Measurements from ENCODE around the gene SYNGR1. TPM values are rescaled to one million over a fixed set of nuclear protein-coding genes. Genes with fewer than 3 reads are reported as not detected.

The SYNGR1 gene
- total and polyA plus RNA-seq, 2 donors (not counting 1 experiment from before 2014, with no cell fraction given), result 9.4 to 31.9 TPM

DNA sequence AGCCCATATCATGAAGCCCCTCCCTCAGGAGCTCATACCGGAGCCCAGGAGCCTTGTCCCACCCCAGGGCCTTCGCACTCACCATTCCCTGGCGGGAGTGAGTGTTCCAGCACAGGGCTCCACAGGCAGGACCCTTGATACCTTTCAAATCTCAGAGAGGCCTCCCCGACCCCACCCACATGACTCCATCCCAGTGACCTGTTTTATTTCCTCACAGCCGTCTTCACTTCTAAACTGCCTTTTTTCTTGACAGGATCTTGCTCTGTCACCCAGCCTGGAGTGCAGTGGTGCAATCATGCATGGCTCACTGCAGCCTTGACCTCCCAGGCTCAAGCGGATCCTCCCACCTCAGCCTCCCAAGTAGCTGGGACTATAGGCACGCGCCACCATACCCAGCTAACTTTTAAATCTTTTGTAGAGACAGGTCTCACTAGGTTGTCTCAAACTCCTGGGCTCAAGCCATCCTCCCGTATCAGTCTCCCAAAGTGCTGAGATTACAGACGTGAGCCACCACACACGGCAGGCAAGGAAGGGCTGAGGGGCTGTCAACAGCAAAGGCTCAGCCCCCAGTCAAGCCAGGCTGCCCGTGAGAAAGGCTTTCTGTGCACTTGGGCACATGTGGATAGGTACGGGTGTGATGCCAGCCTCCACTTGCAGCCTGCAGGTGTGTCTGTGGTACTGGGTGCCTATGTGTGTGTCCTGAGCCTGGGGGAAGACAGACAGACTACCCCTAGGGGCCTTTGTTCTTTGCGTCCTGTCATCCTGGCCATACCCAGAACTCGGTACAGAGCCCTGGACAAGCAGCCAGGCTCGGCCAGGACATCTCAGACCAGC, 39.7 kb upstream of the SYNGR1 start:
- no peak overlapping the region for H3K4me2 ChIP-seq (replicated peaks; ENCODE audit: low read depth, low read length, poor library complexity, severe bottlenecking)
- Mint-ChIP-seq H3K4me1 (peaks cover 15% of the 10 kb centered on the region), H3K27me3 (no peaks in the 10 kb centered on the region), H3K4me3 (no peak overlapping the region), H3K27ac (peak overlapping the region; percentile 59), H3K9me3 (ENCODE audit: insufficient read depth) (no peaks in the 10 kb centered on the region)
- H3K9me3 ChIP-seq (ENCODE audit: control extremely low read depth in 1 of 3, control insufficient read depth in 2 of 3, insufficient read depth in 1 of 3, low read length in 2 of 3), result peaks cover 0 to 4% (median 0%) of the 10 kb centered on the region in 3 donors
- ATAC-seq (ENCODE audit: low read depth), result no peak
- no peak overlapping the region for H3K9ac ChIP-seq (ENCODE audit: low read length)
- H4K20me1 ChIP-seq (ENCODE audit: control insufficient read depth, insufficient read depth, low read length, poor library complexity, severe bottlenecking), result peaks cover 34% of the 10 kb centered on the region
- peaks cover 0 to 18% of the 10 kb centered on the region in 2 donors for H3K4me1 ChIP-seq (ENCODE audit: control insufficient read depth in 2 of 2, insufficient read depth in 2 of 2, low read length in 2 of 2)
- H3K4me3 ChIP-seq (ENCODE audit: control extremely low read depth in 1 of 5, extremely low read depth in 1 of 5, insufficient read depth in 1 of 5, low read depth in 2 of 5, low read length in 4 of 5), result no peak overlapping the region
- no peak overlapping the region for H2AFZ ChIP-seq (ENCODE audit: insufficient read depth, low read depth, low read length, poor library complexity, severe bottlenecking)
- intact Hi-C loops (cut with micrococcal nuclease), result no loop called here
- TF ChIP-seq, protein P1, sequence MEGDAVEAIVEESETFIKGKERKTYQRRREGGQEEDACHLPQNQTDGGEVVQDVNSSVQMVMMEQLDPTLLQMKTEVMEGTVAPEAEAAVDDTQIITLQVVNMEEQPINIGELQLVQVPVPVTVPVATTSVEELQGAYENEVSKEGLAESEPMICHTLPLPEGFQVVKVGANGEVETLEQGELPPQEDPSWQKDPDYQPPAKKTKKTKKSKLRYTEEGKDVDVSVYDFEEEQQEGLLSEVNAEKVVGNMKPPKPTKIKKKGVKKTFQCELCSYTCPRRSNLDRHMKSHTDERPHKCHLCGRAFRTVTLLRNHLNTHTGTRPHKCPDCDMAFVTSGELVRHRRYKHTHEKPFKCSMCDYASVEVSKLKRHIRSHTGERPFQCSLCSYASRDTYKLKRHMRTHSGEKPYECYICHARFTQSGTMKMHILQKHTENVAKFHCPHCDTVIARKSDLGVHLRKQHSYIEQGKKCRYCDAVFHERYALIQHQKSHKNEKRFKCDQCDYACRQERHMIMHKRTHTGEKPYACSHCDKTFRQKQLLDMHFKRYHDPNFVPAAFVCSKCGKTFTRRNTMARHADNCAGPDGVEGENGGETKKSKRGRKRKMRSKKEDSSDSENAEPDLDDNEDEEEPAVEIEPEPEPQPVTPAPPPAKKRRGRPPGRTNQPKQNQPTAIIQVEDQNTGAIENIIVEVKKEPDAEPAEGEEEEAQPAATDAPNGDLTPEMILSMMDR (IDR thresholded peaks at IDR 0.05), result no peak
- TF ChIP-seq EZH2 (IDR thresholded peaks at IDR 0.05; ENCODE audit: borderline replicate concordance, insufficient read depth, low read depth, low read length, poor library complexity, severe bottlenecking), result no peak
- DNase-seq, result peak; percentile 29
- 81% methylated on average over 15 of the region's 16 CpGs for WGBS (ENCODE audit: insufficient coverage)
- H3K36me3 ChIP-seq (replicated peaks in 1 of 2; ENCODE audit: control extremely low read depth in 1 of 2, control insufficient read depth in 1 of 2, extremely low read depth in 1 of 2, insufficient read depth in 2 of 2, low read length in 1 of 2), result peaks cover 0 to 37% of the 10 kb centered on the region in 2 experiments
- no peaks in the 10 kb centered on the region for H3K79me2 ChIP-seq (ENCODE audit: control insufficient read depth, insufficient read depth, low read length)
- CTCF ChIA-PET, result interaction anchor here (0.6 to 4.6 kb wide), 19 partner anchors 7 to 717 kb away, joined by 3 to 121 read pairs (median 4); partner anchors contain the start of gene RPL3
- no peak overlapping the region for H3K27ac ChIP-seq (ENCODE audit: low read length in 2 of 2)
- POLR2A ChIA-PET, result interaction anchor here (0.6 to 1.5 kb wide), 7 partner anchors 9 to 210 kb away, joined by 3 to 8 read pairs (median 4); partner anchors contain the start of genes CBX7 and RPL3
- no peaks in the 10 kb centered on the region for H3K27me3 ChIP-seq (replicated peaks in 1 of 4; ENCODE audit: control extremely low read depth in 1 of 4, control insufficient read depth in 3 of 4, insufficient read depth in 4 of 4, low read length in 3 of 4)

All from B cell (primary cell).